ENCODE data around the gene IZUMO1R.
"Not testable (repeated sequence)": the region's sequence is repeated elsewhere in the genome, so short reads cannot be mapped to it uniquely, and the experiment has no call there.

The IZUMO1R gene

GRCh38 chr11:94303966-94304958 is at the start of gene IZUMO1R:
Gene IZUMO1R, plus strand, starts transcription at chr11:94304580. Its CDS starts 1,057 bp downstream, at chr11:94305637.
- no peak for DNase-seq

GRCh38 chr11:94271885-94272372 is 32.5 kb upstream of the IZUMO1R start:
- no peak for DNase-seq

GRCh38 chr11:94272738-94273313 is 31.6 kb upstream of the IZUMO1R start:
- no peak for DNase-seq

- no peak for DNase-seq
Observed at GRCh38 chr11:94275961-94276360, 28.4 kb upstream of the IZUMO1R start.

- no peak for DNase-seq
Observed at GRCh38 chr11:94276943-94277342, 27.4 kb upstream of the IZUMO1R start.

- not testable (repeated sequence) for DNase-seq
Observed at GRCh38 chr11:94278207-94278606, 26.2 kb upstream of the IZUMO1R start.

- DNase-seq, result no peak
Observed at GRCh38 chr11:94279996-94280395, 24.4 kb upstream of the IZUMO1R start.

GRCh38 chr11:94281324-94281723 is 23.1 kb upstream of the IZUMO1R start:
- DNase-seq, result peak; percentile 19

- no peak for DNase-seq
Observed at GRCh38 chr11:94283678-94284077, 20.7 kb upstream of the IZUMO1R start.

- no peak for DNase-seq
Observed at GRCh38 chr11:94295534-94295933, 8.8 kb upstream of the IZUMO1R start.

- no peak for DNase-seq
Observed at GRCh38 chr11:94297985-94298576, 6.3 kb upstream of the IZUMO1R start.

GRCh38 chr11:94302776-94303175 is 1.6 kb upstream of the IZUMO1R start:
- no peak for DNase-seq

GRCh38 chr11:94305146-94305545 is 766 bp downstream of the IZUMO1R start:
- DNase-seq, result no peak

GRCh38 chr11:94307101-94307791 is 2.9 kb downstream of the IZUMO1R start:
- DNase-seq, result no peak

GRCh38 chr11:94308024-94308423 is 3.6 kb downstream of the IZUMO1R start:
- no peak for DNase-seq

GRCh38 chr11:94309757-94310156 is 5.4 kb downstream of the IZUMO1R start:
- no peak for DNase-seq

- no peak for DNase-seq
Observed at GRCh38 chr11:94310191-94310875, 6.0 kb downstream of the IZUMO1R start.

GRCh38 chr11:94312339-94312738 is 8.0 kb downstream of the IZUMO1R start:
- no peak for DNase-seq

- DNase-seq, result no peak
Observed at GRCh38 chr11:94314064-94314463, 9.7 kb downstream of the IZUMO1R start.

GRCh38 chr11:94315664-94316063 is 11.3 kb downstream of the IZUMO1R start:
- DNase-seq, result no peak

- no peak for DNase-seq
Observed at GRCh38 chr11:94322501-94322900, 18.1 kb downstream of the IZUMO1R start.

GRCh38 chr11:94325681-94326080 is 21.3 kb downstream of the IZUMO1R start:
- DNase-seq, result peak; percentile 72
